Neural cell (in vitro differentiated cells): ENCODE measurements around the gene ITGAE. TPM values are rescaled to one million over a fixed set of nuclear protein-coding genes. Genes with fewer than 3 reads are reported as not detected.

ENCODE experiments used
- H2AFZ ChIP-seq: fragments of 200-600, 300-800 bp; sonication (generic), shearing (Covaris generic); 2 replicates; pipeline ENCODE4 v1.6.0; 2014; ENCODE audit warnings: low read depth, mild to moderate bottlenecking, antibody characterized with exemption, low read length, moderate library complexity
- H3F3A ChIP-seq: fragments of 200-600 bp; shearing (Covaris generic); 2 replicates; pipeline ENCODE4 v1.6.1; 2016; ENCODE audit warnings: mild to moderate bottlenecking, moderate library complexity, mixed read lengths, antibody characterized with exemption, low read length; ENCODE audit not compliant: insufficient read depth, poor library complexity, severe bottlenecking
- H3K27ac ChIP-seq: fragments of 200-600, 300-800 bp; sonication (generic), shearing (Covaris generic); 2 replicates; pipeline ENCODE4 v1.5.1; 2014; ENCODE audit warnings: mild to moderate bottlenecking, low read length, moderate library complexity
- H3K27me3 ChIP-seq: fragments of 300-800, 200-600 bp; sonication (generic), shearing (Covaris generic); 2 replicates; pipeline ENCODE4 v1.6.0; 2014; ENCODE audit warnings: mild to moderate bottlenecking, low read depth, low read length, moderate library complexity; ENCODE audit not compliant: insufficient read depth
- H3K36me3 ChIP-seq: fragments of 300-800, 200-600 bp; sonication (generic), shearing (Covaris generic); 2 replicates; pipeline ENCODE4 v1.5.1; 2014; ENCODE audit warnings: mild to moderate bottlenecking, antibody characterized with exemption, low read length, moderate library complexity; ENCODE audit not compliant: insufficient read depth
- H3K4me2 ChIP-seq: fragments of 300-800, 200-600 bp; sonication (generic), shearing (Covaris generic); 2 replicates; pipeline ENCODE4 v1.6.0; 2014; ENCODE audit warnings: mild to moderate bottlenecking, low read length
- H3K4me3 ChIP-seq: fragments of 300-800, 200-600 bp; sonication (generic), shearing (Covaris generic); 2 replicates; pipeline ENCODE4 v1.5.1; 2014; ENCODE audit warnings: mild to moderate bottlenecking, low read length, moderate library complexity
- H3K79me2 ChIP-seq: fragments of 200-600 bp; shearing (Covaris generic); replicated peaks from 2 replicates; pipeline ENCODE4 v1.6.0; 2014; ENCODE audit warnings: mild to moderate bottlenecking, low read length, moderate library complexity; ENCODE audit not compliant: insufficient read depth
- H3K9ac ChIP-seq: fragments of 300-800, 200-600 bp; sonication (generic), shearing (Covaris generic); 2 replicates; pipeline ENCODE4 v1.6.1; 2016; ENCODE audit warnings: mild to moderate bottlenecking, low read length, mixed read lengths
- H3K9me2 ChIP-seq: fragments of 200-600 bp; shearing (Covaris generic); 2 replicates; pipeline ENCODE4 v1.6.1; 2016; ENCODE audit warnings: mild to moderate bottlenecking, low read length, mixed read lengths; ENCODE audit not compliant: insufficient read depth
- H3K9me3 ChIP-seq: fragments of 200-600, 300-800 bp; sonication (generic), shearing (Covaris generic); 2 replicates; pipeline ENCODE4 v1.6.1; 2016; ENCODE audit warnings: mild to moderate bottlenecking, mixed run types, low read length, moderate library complexity, mixed read lengths
- H4K20me1 ChIP-seq: fragments of 200-600 bp; shearing (Covaris generic); 2 replicates; pipeline ENCODE4 v1.6.1; 2016; ENCODE audit warnings: mild to moderate bottlenecking, mixed run types; ENCODE audit not compliant: insufficient read depth
- EP300 ChIP-seq: fragments of 450-650 bp; conservative IDR thresholded peaks from 2 replicates; pipeline ENCODE4 v1.6.1; 2014; ENCODE audit warnings: antibody characterized with exemption, mild to moderate bottlenecking, moderate library complexity; ENCODE audit not compliant: poor library complexity, severe bottlenecking
- EZH2 ChIP-seq: fragments of 200-600, 300-800 bp; shearing (Covaris generic), sonication (generic); IDR thresholded peaks from 2 replicates; pipeline ENCODE4 v1.6.1; 2014; ENCODE audit warnings: antibody characterized with exemption, low read length, borderline replicate concordance, mild to moderate bottlenecking; ENCODE audit not compliant: insufficient read depth, poor library complexity, severe bottlenecking
- MXI1 ChIP-seq: fragments of 450-650 bp; conservative IDR thresholded peaks from 2 replicates; pipeline ENCODE4 v1.6.1; 2014; ENCODE audit warnings: antibody characterized with exemption, mild to moderate bottlenecking; ENCODE audit not compliant: poor library complexity, severe bottlenecking
- POLR2AphosphoS5 ChIP-seq: IDR thresholded peaks from 2 replicates; pipeline ENCODE4 v1.6.1; 2012
- RAD21 ChIP-seq: fragments of 450-650 bp; conservative IDR thresholded peaks from 2 replicates; pipeline ENCODE4 v1.6.1; 2014; ENCODE audit warnings: antibody characterized with exemption, mild to moderate bottlenecking, moderate library complexity
- SMC3 ChIP-seq: fragments of 450-650 bp; conservative IDR thresholded peaks from 2 replicates; pipeline ENCODE4 v1.6.1; 2014; ENCODE audit warnings: antibody characterized with exemption, mild to moderate bottlenecking, moderate library complexity; ENCODE audit not compliant: poor library complexity
- TAF1 ChIP-seq: IDR thresholded peaks from 2 replicates; pipeline ENCODE4 v1.6.1; 2012; ENCODE audit warnings: low read depth
- polyA plus RNA-seq: library from polyadenylated mRNA; depleted of rRNA; stranded (reverse); fragments of >200 nt; gene quantifications from 2 replicates; pipeline ENCODE4 v1.2.3, GENCODE V29; 2014
- TF ChIP-seq, protein P1 (sequence below): fragments of 450-650 bp; IDR thresholded peaks from 2 replicates; pipeline ENCODE4 v1.5.1; 2014; ENCODE audit warnings: antibody characterized with exemption, mild to moderate bottlenecking, moderate library complexity; ENCODE audit not compliant: poor library complexity, severe bottlenecking
- TF ChIP-seq, protein P2 (sequence below): IDR thresholded peaks from 2 replicates; pipeline ENCODE4 v1.6.1; 2012; ENCODE audit warnings: borderline replicate concordance

Gene ITGAE
- polyA plus RNA-seq, 1 donor from 2014 or later = 169 TPM

DNA sequence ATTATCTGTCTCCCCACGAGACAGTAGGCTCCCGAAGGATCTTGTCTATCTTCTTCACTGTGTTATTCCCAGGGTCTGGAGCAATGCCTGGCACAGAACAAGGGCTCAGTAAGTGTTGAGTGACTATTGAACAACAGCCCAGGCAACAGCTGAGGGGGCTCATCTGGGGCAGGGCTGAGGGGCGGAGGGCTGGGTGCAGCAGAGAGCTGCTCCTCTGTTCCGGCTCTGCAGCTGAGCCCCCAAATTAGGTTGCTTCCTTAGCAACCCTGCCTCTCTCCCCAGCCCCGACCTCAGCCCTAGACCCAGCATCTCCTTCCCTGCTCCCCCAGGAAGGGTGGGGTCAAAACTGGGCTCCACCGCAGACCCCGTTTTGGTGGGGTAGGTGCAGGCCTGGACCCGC is 32.2 kb downstream of the ITGAE start:
- no peak overlapping the region for H2AFZ ChIP-seq
- H3K79me2 ChIP-seq = no peaks in the 10 kb centered on the region
- no peak overlapping the region for H3K9ac ChIP-seq
- no peaks in the 10 kb centered on the region for H3K36me3 ChIP-seq
- no peak overlapping the region for H3K27ac ChIP-seq
- no peaks in the 10 kb centered on the region for H3K9me2 ChIP-seq
- H3K4me2 ChIP-seq = no peak overlapping the region
- no peaks in the 10 kb centered on the region for H3F3A ChIP-seq
- TF ChIP-seq, protein P1, sequence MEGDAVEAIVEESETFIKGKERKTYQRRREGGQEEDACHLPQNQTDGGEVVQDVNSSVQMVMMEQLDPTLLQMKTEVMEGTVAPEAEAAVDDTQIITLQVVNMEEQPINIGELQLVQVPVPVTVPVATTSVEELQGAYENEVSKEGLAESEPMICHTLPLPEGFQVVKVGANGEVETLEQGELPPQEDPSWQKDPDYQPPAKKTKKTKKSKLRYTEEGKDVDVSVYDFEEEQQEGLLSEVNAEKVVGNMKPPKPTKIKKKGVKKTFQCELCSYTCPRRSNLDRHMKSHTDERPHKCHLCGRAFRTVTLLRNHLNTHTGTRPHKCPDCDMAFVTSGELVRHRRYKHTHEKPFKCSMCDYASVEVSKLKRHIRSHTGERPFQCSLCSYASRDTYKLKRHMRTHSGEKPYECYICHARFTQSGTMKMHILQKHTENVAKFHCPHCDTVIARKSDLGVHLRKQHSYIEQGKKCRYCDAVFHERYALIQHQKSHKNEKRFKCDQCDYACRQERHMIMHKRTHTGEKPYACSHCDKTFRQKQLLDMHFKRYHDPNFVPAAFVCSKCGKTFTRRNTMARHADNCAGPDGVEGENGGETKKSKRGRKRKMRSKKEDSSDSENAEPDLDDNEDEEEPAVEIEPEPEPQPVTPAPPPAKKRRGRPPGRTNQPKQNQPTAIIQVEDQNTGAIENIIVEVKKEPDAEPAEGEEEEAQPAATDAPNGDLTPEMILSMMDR = no peak
- TF ChIP-seq RAD21 = no peak
- no peaks in the 10 kb centered on the region for H4K20me1 ChIP-seq
- H3K4me3 ChIP-seq = no peak overlapping the region
- no peaks in the 10 kb centered on the region for H3K27me3 ChIP-seq
- no peaks in the 10 kb centered on the region for H3K9me3 ChIP-seq

DNA sequence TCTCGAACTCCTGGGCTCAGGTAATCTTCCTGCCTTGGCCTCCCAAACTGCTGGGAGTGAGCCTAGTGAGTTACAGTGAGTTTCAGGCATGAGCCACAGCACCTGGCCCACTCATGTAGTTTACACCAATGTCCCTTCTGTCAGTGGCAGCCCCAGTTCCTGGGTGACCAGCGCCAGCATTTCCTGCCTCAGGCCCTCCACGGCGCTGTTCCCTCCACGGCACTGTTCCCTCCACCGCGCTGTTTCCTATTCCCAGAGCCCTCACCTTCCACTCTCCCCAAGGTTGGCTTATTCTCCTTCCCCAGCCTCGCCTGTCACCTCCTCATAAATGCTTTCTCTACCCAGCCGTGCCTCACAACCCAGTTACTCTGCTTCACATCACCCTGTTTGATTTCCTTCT is 32.6 kb downstream of the ITGAE start:
- H3K27ac ChIP-seq = no peak overlapping the region
- TF ChIP-seq POLR2AphosphoS5 (no peak), TAF1 (no peak), MXI1 (no peak), SMC3 (no peak), EZH2 (no peak), RAD21 (no peak), EP300 (no peak)
- TF ChIP-seq, protein P2, sequence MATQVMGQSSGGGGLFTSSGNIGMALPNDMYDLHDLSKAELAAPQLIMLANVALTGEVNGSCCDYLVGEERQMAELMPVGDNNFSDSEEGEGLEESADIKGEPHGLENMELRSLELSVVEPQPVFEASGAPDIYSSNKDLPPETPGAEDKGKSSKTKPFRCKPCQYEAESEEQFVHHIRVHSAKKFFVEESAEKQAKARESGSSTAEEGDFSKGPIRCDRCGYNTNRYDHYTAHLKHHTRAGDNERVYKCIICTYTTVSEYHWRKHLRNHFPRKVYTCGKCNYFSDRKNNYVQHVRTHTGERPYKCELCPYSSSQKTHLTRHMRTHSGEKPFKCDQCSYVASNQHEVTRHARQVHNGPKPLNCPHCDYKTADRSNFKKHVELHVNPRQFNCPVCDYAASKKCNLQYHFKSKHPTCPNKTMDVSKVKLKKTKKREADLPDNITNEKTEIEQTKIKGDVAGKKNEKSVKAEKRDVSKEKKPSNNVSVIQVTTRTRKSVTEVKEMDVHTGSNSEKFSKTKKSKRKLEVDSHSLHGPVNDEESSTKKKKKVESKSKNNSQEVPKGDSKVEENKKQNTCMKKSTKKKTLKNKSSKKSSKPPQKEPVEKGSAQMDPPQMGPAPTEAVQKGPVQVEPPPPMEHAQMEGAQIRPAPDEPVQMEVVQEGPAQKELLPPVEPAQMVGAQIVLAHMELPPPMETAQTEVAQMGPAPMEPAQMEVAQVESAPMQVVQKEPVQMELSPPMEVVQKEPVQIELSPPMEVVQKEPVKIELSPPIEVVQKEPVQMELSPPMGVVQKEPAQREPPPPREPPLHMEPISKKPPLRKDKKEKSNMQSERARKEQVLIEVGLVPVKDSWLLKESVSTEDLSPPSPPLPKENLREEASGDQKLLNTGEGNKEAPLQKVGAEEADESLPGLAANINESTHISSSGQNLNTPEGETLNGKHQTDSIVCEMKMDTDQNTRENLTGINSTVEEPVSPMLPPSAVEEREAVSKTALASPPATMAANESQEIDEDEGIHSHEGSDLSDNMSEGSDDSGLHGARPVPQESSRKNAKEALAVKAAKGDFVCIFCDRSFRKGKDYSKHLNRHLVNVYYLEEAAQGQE = no peak
- TF ChIP-seq, protein P1 = no peak

More for the DNA sequence above, 32.6 kb downstream of the ITGAE start:
- Histone ChIP-seq H3K9me3 (no peaks in the 10 kb centered on the region), H3K4me3 (no peak overlapping the region), H3K79me2 (no peaks in the 10 kb centered on the region), H3F3A (no peaks in the 10 kb centered on the region), H3K9me2 (no peaks in the 10 kb centered on the region), H3K9ac (no peak overlapping the region), H3K36me3 (no peaks in the 10 kb centered on the region), H3K27me3 (no peaks in the 10 kb centered on the region), H2AFZ (no peak overlapping the region), H3K4me2 (no peak overlapping the region), H4K20me1 (no peaks in the 10 kb centered on the region)
